Glutamatergic neuron (in vitro differentiated cells): Measurements from ENCODE around the gene NPNT. TPM values are rescaled to one million over a fixed set of nuclear protein-coding genes. Genes with fewer than 3 reads are reported as not detected.
A peak's percentile ranks its signal among the peaks of the same experiment; 100 is the strongest.

Experiments
- DNase-seq: peaks from one replicate; pipeline ENCODE4 v3.0.0; 2022
- H3K27ac Mint-ChIP-seq: one replicate; pipeline ENCODE4 v1.8.0; 2020; ENCODE audit warnings: mild to moderate bottlenecking, mixed read lengths, inconsistent platforms; ENCODE audit not compliant: unreplicated experiment
- H3K27me3 Mint-ChIP-seq: one replicate; pipeline ENCODE4 v1.8.0; 2020; ENCODE audit warnings: mild to moderate bottlenecking, moderate library complexity, mixed read lengths, inconsistent platforms; ENCODE audit not compliant: unreplicated experiment
- H3K36me3 Mint-ChIP-seq: one replicate; pipeline ENCODE4 v1.8.0; 2020; ENCODE audit warnings: mild to moderate bottlenecking, mixed read lengths, inconsistent platforms; ENCODE audit not compliant: unreplicated experiment
- H3K4me1 Mint-ChIP-seq: one replicate; pipeline ENCODE4 v1.8.0; 2020; ENCODE audit warnings: mild to moderate bottlenecking, low read depth, mixed read lengths, inconsistent platforms; ENCODE audit not compliant: unreplicated experiment
- H3K4me3 Mint-ChIP-seq: one replicate; pipeline ENCODE4 v1.8.0; 2020; ENCODE audit warnings: mild to moderate bottlenecking, mixed read lengths, inconsistent platforms; ENCODE audit not compliant: unreplicated experiment
- H3K9me3 Mint-ChIP-seq: one replicate; pipeline ENCODE4 v1.8.0; 2020; ENCODE audit warnings: mild to moderate bottlenecking, moderate library complexity, mixed read lengths, inconsistent platforms; ENCODE audit not compliant: unreplicated experiment
- CTCF ChIP-seq: fragments of 200-600 bp; sonication (generic); IDR thresholded peaks from one replicate; pipeline ENCODE4 v1.5.0; 2021; ENCODE audit not compliant: partially characterized antibody, unreplicated experiment
- total RNA-seq: library from RNA; stranded (reverse); fragmentation: NEBNext Ultra II Directional; extraction: Animal tissue kit (Norgen Biotek cat#: 25700); gene quantifications from one replicate; pipeline ENCODE4 v1.2.1, GENCODE V29; 2021; ENCODE audit not compliant: unreplicated experiment

The NPNT gene
- total RNA-seq, 1 donor from 2014 or later = not detected

- Mint-ChIP-seq H3K36me3 (no peaks in the 10 kb centered on the region), H3K27ac (no peak overlapping the region), H3K9me3 (no peaks in the 10 kb centered on the region), H3K4me1 (no peaks in the 10 kb centered on the region), H3K27me3 (no peaks in the 10 kb centered on the region), H3K4me3 (no peak overlapping the region)
- no peak for TF ChIP-seq CTCF
- DNase-seq = no peak
Measured at GRCh38 chr4:105878668-105879067, 16.6 kb upstream of the NPNT start.

- peaks cover 3% of the 10 kb centered on the region for H3K36me3 Mint-ChIP-seq
- no peak for DNase-seq
- no peaks in the 10 kb centered on the region for H3K27me3 Mint-ChIP-seq
- peaks cover 2% of the 10 kb centered on the region for H3K9me3 Mint-ChIP-seq
- no peaks in the 10 kb centered on the region for H3K4me1 Mint-ChIP-seq
- TF ChIP-seq CTCF = no peak
- no peak overlapping the region for H3K27ac Mint-ChIP-seq
- H3K4me3 Mint-ChIP-seq = no peak overlapping the region
Measured at GRCh38 chr4:105887508-105887907, 7.8 kb upstream of the NPNT start.

GRCh38 chr4:105895583-105896460 lies 551 bp downstream of the NPNT start:
- DNase-seq = peak; percentile 58
- Mint-ChIP-seq H3K27me3 (peaks cover 12% of the 10 kb centered on the region), H3K9me3 (no peaks in the 10 kb centered on the region), H3K4me3 (peak overlapping the region; percentile 84), H3K4me1 (no peaks in the 10 kb centered on the region), H3K36me3 (no peaks in the 10 kb centered on the region), H3K27ac (no peak overlapping the region)
- TF ChIP-seq CTCF = no peak

GRCh38 chr4:105896461-105896942 lies 1.2 kb downstream of the NPNT start:
- H3K4me1 Mint-ChIP-seq = no peaks in the 10 kb centered on the region
- H3K36me3 Mint-ChIP-seq = no peaks in the 10 kb centered on the region
- H3K9me3 Mint-ChIP-seq = no peaks in the 10 kb centered on the region
- peak overlapping the region; percentile 84 for H3K4me3 Mint-ChIP-seq
- no peak for TF ChIP-seq CTCF
- H3K27me3 Mint-ChIP-seq = peaks cover 12% of the 10 kb centered on the region
- no peak for DNase-seq
- no peak overlapping the region for H3K27ac Mint-ChIP-seq

- peak overlapping the region; percentile 84 for H3K4me3 Mint-ChIP-seq
- H3K36me3 Mint-ChIP-seq = no peaks in the 10 kb centered on the region
- H3K4me1 Mint-ChIP-seq = no peaks in the 10 kb centered on the region
- DNase-seq = no peak
- no peaks in the 10 kb centered on the region for H3K9me3 Mint-ChIP-seq
- H3K27ac Mint-ChIP-seq = no peak overlapping the region
- TF ChIP-seq CTCF = no peak
- peaks cover 12% of the 10 kb centered on the region for H3K27me3 Mint-ChIP-seq
Measured at GRCh38 chr4:105896984-105897775, 1.9 kb downstream of the NPNT start.
